ENCODE data around the gene ZNF689. TPM values are rescaled to one million over a fixed set of nuclear protein-coding genes. Genes with fewer than 3 reads are reported as not detected.

Gene ZNF689
- total RNA-seq, 1 experiment from 2014 or later: 10.1 TPM

GRCh38 chr16:30655815-30656347 lies 45.7 kb upstream of the ZNF689 start:
- H3K9me2 ChIP-seq (ENCODE audit: insufficient read depth): no peaks in the 10 kb centered on the region
- no peaks in the 10 kb centered on the region for H3K36me3 ChIP-seq (ENCODE audit: low read depth)
- DNase-seq: no peak
- no peak overlapping the region for H3K4me3 ChIP-seq
- H3K79me2 ChIP-seq (ENCODE audit: low read depth): peaks cover 26% of the 10 kb centered on the region
- H3K4me2 ChIP-seq: no peak overlapping the region
- no peak overlapping the region for H3K27ac ChIP-seq
- ChIA-PET POLR2A (ENCODE audit: unreplicated experiment) (no interaction called here), CTCF (no interaction called here)
- peaks cover 22% of the 10 kb centered on the region for H3K4me1 ChIP-seq (replicated peaks; ENCODE audit: insufficient read depth)
- H3F3A ChIP-seq (ENCODE audit: insufficient read depth, low read depth): peaks cover 31% of the 10 kb centered on the region
- H4K20me1 ChIP-seq (ENCODE audit: insufficient read depth): peaks cover 5% of the 10 kb centered on the region; the same call in 1 of the 2 replicates
- H2AFZ ChIP-seq: no peak overlapping the region
- TF ChIP-seq, protein P1, sequence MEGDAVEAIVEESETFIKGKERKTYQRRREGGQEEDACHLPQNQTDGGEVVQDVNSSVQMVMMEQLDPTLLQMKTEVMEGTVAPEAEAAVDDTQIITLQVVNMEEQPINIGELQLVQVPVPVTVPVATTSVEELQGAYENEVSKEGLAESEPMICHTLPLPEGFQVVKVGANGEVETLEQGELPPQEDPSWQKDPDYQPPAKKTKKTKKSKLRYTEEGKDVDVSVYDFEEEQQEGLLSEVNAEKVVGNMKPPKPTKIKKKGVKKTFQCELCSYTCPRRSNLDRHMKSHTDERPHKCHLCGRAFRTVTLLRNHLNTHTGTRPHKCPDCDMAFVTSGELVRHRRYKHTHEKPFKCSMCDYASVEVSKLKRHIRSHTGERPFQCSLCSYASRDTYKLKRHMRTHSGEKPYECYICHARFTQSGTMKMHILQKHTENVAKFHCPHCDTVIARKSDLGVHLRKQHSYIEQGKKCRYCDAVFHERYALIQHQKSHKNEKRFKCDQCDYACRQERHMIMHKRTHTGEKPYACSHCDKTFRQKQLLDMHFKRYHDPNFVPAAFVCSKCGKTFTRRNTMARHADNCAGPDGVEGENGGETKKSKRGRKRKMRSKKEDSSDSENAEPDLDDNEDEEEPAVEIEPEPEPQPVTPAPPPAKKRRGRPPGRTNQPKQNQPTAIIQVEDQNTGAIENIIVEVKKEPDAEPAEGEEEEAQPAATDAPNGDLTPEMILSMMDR (conservative IDR thresholded peaks at IDR 0.05): no peak
- no peak for TF ChIP-seq EZH2 (IDR thresholded peaks at IDR 0.05; ENCODE audit: low read depth)
- no peaks in the 10 kb centered on the region for H3K9me3 ChIP-seq (ENCODE audit: insufficient read depth, low read depth)
- BruUV-seq (replicated peaks): no TSS peak
- no peaks in the 10 kb centered on the region for H3K27me3 ChIP-seq (ENCODE audit: insufficient read depth, low read depth)
- intact Hi-C loops (cut with micrococcal nuclease; ENCODE audit: unreplicated experiment): loop anchor here (5.0 to 10.0 kb wide), 4 partner anchors 544 to 799 kb away; partner anchors contain the start of genes ALDOA, ARMC5, GDPD3 and TBX6

- H3K9me3 ChIP-seq (ENCODE audit: insufficient read depth, low read depth): no peaks in the 10 kb centered on the region
- peaks cover 32% of the 10 kb centered on the region for H3F3A ChIP-seq (ENCODE audit: insufficient read depth, low read depth)
- no peak overlapping the region for H3K4me2 ChIP-seq
- H4K20me1 ChIP-seq (ENCODE audit: insufficient read depth): no peaks in the 10 kb centered on the region
- no TSS peak for BruUV-seq (replicated peaks)
- ChIA-PET POLR2A (ENCODE audit: unreplicated experiment) (no interaction called here), CTCF (no interaction called here)
- no peak overlapping the region for H3K27ac ChIP-seq
- intact Hi-C loops (cut with micrococcal nuclease; ENCODE audit: unreplicated experiment): loop anchor here (5.0 to 10.0 kb wide), 5 partner anchors 242 to 800 kb away; partner anchors contain the start of genes ALDOA, ARMC5, CTF1 and GDPD3
- no peak overlapping the region for H3K4me3 ChIP-seq
- peaks cover 17% of the 10 kb centered on the region for H3K4me1 ChIP-seq (replicated peaks; ENCODE audit: insufficient read depth)
- no peak overlapping the region for H2AFZ ChIP-seq
- no peaks in the 10 kb centered on the region for H3K9me2 ChIP-seq (ENCODE audit: insufficient read depth)
- peaks cover 16% of the 10 kb centered on the region for H3K79me2 ChIP-seq (ENCODE audit: low read depth)
- H3K36me3 ChIP-seq (ENCODE audit: low read depth): no peaks in the 10 kb centered on the region
- no peaks in the 10 kb centered on the region for H3K27me3 ChIP-seq (ENCODE audit: insufficient read depth, low read depth)
- DNase-seq: no peak
- TF ChIP-seq EZH2 (IDR thresholded peaks at IDR 0.05; ENCODE audit: low read depth): no peak
- TF ChIP-seq, protein P1 (conservative IDR thresholded peaks at IDR 0.05): no peak
Observed at GRCh38 chr16:30654856-30655255, 44.7 kb upstream of the ZNF689 start.

- H3K4me2 ChIP-seq: peak overlapping the region; percentile 86; the same call in 1 of the 2 replicates
- H3K79me2 ChIP-seq (ENCODE audit: low read depth): peaks cover 12% of the 10 kb centered on the region
- no peak overlapping the region for H3K27ac ChIP-seq
- no peaks in the 10 kb centered on the region for H3K9me2 ChIP-seq (ENCODE audit: insufficient read depth)
- H3K4me1 ChIP-seq (replicated peaks; ENCODE audit: insufficient read depth): peaks cover 17% of the 10 kb centered on the region
- no peaks in the 10 kb centered on the region for H4K20me1 ChIP-seq (ENCODE audit: insufficient read depth)
- TF ChIP-seq, protein P1 (conservative IDR thresholded peaks at IDR 0.05): no peak
- TF ChIP-seq EZH2 (IDR thresholded peaks at IDR 0.05; ENCODE audit: low read depth): no peak
- no peak overlapping the region for H2AFZ ChIP-seq
- no peaks in the 10 kb centered on the region for H3K36me3 ChIP-seq (ENCODE audit: low read depth)
- no peak overlapping the region for H3K4me3 ChIP-seq
- peaks cover 26% of the 10 kb centered on the region for H3F3A ChIP-seq (ENCODE audit: insufficient read depth, low read depth)
- H3K9me3 ChIP-seq (ENCODE audit: insufficient read depth, low read depth): no peaks in the 10 kb centered on the region
- BruUV-seq (replicated peaks): no TSS peak
- ChIA-PET POLR2A (ENCODE audit: unreplicated experiment) (no interaction called here), CTCF (no interaction called here)
- DNase-seq: no peak
- H3K27me3 ChIP-seq (ENCODE audit: insufficient read depth, low read depth): no peaks in the 10 kb centered on the region
- intact Hi-C loops (cut with micrococcal nuclease; ENCODE audit: unreplicated experiment): loop anchor here (5.0 to 10.0 kb wide), 3 partner anchors 245 to 802 kb away; partner anchors contain the start of genes ARMC5, CTF1, TBX6 and YPEL3
Observed at GRCh38 chr16:30652718-30653117, 42.5 kb upstream of the ZNF689 start.

Data from PC-9 (cell line).